SK-MEL-5 (cell line): ENCODE data around the gene DPP4. TPM values are rescaled to one million over a fixed set of nuclear protein-coding genes. Genes with fewer than 3 reads are reported as not detected.
"Not testable (repeated sequence)": the region's sequence is repeated elsewhere in the genome, so short reads cannot be mapped to it uniquely, and the experiment has no call there.

Experiments used
- DNase-seq: peaks from one replicate; pipeline ENCODE4 v3.0.0-alpha.2; 2016; ENCODE audit warnings: low read depth, low spot score
- in situ Hi-C: cut with HindIII; loops from 2 replicates; pipeline ENCODE4 v1.10.0; 2016; ENCODE audit warnings: low sequenced_read_pairs, high pct_unique_total_duplicates, low pct_unique_long_range_greater_than_20kb
- total RNA-seq: library from RNA; depleted of rRNA; stranded (reverse); fragments of >200 nt; shearing (Covaris generic); gene quantifications from 2 replicates; pipeline ENCODE4 v1.2.3, GENCODE V29; 2014

Gene DPP4
- total RNA-seq, 1 experiment from 2014 or later = 0.08 TPM

- in situ Hi-C loops = no loop called here
Observed at GRCh38 chr2:161982548-161983330, 91.3 kb downstream of the DPP4 start.

GRCh38 chr2:161981679-161982250 is 92.2 kb downstream of the DPP4 start:
- no peak for DNase-seq
- in situ Hi-C loops = no loop called here

More at GRCh38 chr2:161982548-161983330, 91.3 kb downstream of the DPP4 start:
- DNase-seq = no peak

GRCh38 chr2:161980976-161981375 is 93.0 kb downstream of the DPP4 start:
- no peak for DNase-seq
- in situ Hi-C loops = no loop called here

- in situ Hi-C loops = no loop called here
- no peak for DNase-seq
Observed at GRCh38 chr2:161979490-161979889, 94.5 kb downstream of the DPP4 start.

- DNase-seq, in situ Hi-C loops: not testable (repeated sequence)
Observed at GRCh38 chr2:161977926-161978325, 96.1 kb downstream of the DPP4 start.

- in situ Hi-C loops = no loop called here
- no peak for DNase-seq
Observed at GRCh38 chr2:161976917-161977316, 97.1 kb downstream of the DPP4 start.

- in situ Hi-C loops = no loop called here
- DNase-seq = no peak
Observed at GRCh38 chr2:161976295-161976694, 97.7 kb downstream of the DPP4 start.

- in situ Hi-C loops = no loop called here
- DNase-seq = no peak
Observed at GRCh38 chr2:161975813-161976160, 98.2 kb downstream of the DPP4 start.

- no peak for DNase-seq
- in situ Hi-C loops = no loop called here
Observed at GRCh38 chr2:161975062-161975812, 98.8 kb downstream of the DPP4 start.

- in situ Hi-C loops = no loop called here
Observed at GRCh38 chr2:161974461-161974860, 99.6 kb downstream of the DPP4 start.

GRCh38 chr2:161972866-161973265 is 101.1 kb downstream of the DPP4 start:
- no peak for DNase-seq
- in situ Hi-C loops = no loop called here

More at GRCh38 chr2:161974461-161974860, 99.6 kb downstream of the DPP4 start:
- DNase-seq = no peak

GRCh38 chr2:161972232-161972631 is 101.8 kb downstream of the DPP4 start:
- in situ Hi-C loops = no loop called here
- no peak for DNase-seq

- in situ Hi-C loops = no loop called here
- no peak for DNase-seq
Observed at GRCh38 chr2:161971551-161971950, 102.5 kb downstream of the DPP4 start.

- in situ Hi-C loops = no loop called here
Observed at GRCh38 chr2:161969159-161969558, 104.9 kb downstream of the DPP4 start.

GRCh38 chr2:161965994-161966393 is 108.0 kb downstream of the DPP4 start:
- in situ Hi-C loops = no loop called here
- DNase-seq = no peak

More at GRCh38 chr2:161969159-161969558, 104.9 kb downstream of the DPP4 start:
- no peak for DNase-seq

- in situ Hi-C loops = no loop called here
- no peak for DNase-seq
Observed at GRCh38 chr2:161964160-161964559, 109.9 kb downstream of the DPP4 start.

- DNase-seq = no peak
- in situ Hi-C loops = no loop called here
Observed at GRCh38 chr2:161962160-161962559, 111.9 kb downstream of the DPP4 start.

GRCh38 chr2:161961061-161961460 is 113.0 kb downstream of the DPP4 start:
- no peak for DNase-seq
- in situ Hi-C loops = no loop called here

- in situ Hi-C loops = no loop called here
- no peak for DNase-seq
Observed at GRCh38 chr2:161956738-161957137, 117.3 kb downstream of the DPP4 start.
